H1 (cell line): ENCODE data around the gene DBP. TPM values are rescaled to one million over a fixed set of nuclear protein-coding genes. Genes with fewer than 3 reads are reported as not detected.

Source experiments
- CBX5 ChIP-seq: fragments of 300-800, 300-1000 bp; sonication (generic); IDR thresholded peaks from 2 replicates; pipeline ENCODE4 v1.7.1; 2016; ENCODE audit warnings: antibody characterized with exemption, low read length, low read depth
- CHD1 ChIP-seq: IDR thresholded peaks from 2 replicates; pipeline ENCODE4 v1.6.1; 2012; ENCODE audit warnings: low read depth, low read length, improper control_type of control experiment
- CREB1 ChIP-seq: IDR thresholded peaks from 2 replicates; pipeline ENCODE4 v1.6.1; 2012; ENCODE audit warnings: inconsistent platforms
- EP300 ChIP-seq, 2 experiments: IDR thresholded peaks; 1 replicate in 1 of 2; 2 replicates in 1 of 2; pipeline ENCODE4 v1.6.1; 2011 to 2012; ENCODE audit warnings: low read depth in 2 of 2, low read length in 2 of 2, mild to moderate bottlenecking in 2 of 2, borderline replicate concordance in 1 of 2, inconsistent platforms in 1 of 2, moderate library complexity in 1 of 2
- GTF2F1 ChIP-seq: IDR thresholded peaks from 2 replicates; pipeline ENCODE4 v1.6.1; 2012; ENCODE audit warnings: low read depth, low read length, improper control_type of control experiment, borderline replicate concordance
- HDAC6 ChIP-seq: IDR thresholded peaks from one replicate; pipeline ENCODE4 v1.7.1; 2012; ENCODE audit warnings: low read depth, mild to moderate bottlenecking, inconsistent platforms, low read length, moderate library complexity
- PHF8 ChIP-seq: fragments of 200-600 bp; sonication (generic); conservative IDR thresholded peaks from 2 replicates; pipeline ENCODE4 v1.7.1; 2012; ENCODE audit warnings: low read depth, mild to moderate bottlenecking, inconsistent platforms, low read length, moderate library complexity
- polyA plus RNA-seq, 7 experiments: library from polyadenylated mRNA; depleted of rRNA in 3 of 7; stranded (reverse) in 5 of 7; unstranded in 2 of 7; fragments of >200 nt in 5 of 7; fragments of 200-250 nt in 2 of 7; gene quantifications; 1 replicate in 5 of 7; 2 replicates in 1 of 7; 4 replicates in 1 of 7; pipeline versions ENCODE4 v1.2.1 to v1.2.3, GENCODE V29; 2011 to 2013; ENCODE audit warnings: missing spikeins in 2 of 7, mixed read lengths in 2 of 7
- total RNA-seq: library from RNA; stranded (reverse); fragmentation: NEBNext Ultra II Directional; extraction: Animal tissue kit (Norgen Biotek cat#: 25700); gene quantifications from 2 replicates; pipeline ENCODE4 v1.2.1, GENCODE V29; 2021

The DBP gene
- total and polyA plus RNA-seq, 2 of the 8 experiments (the other 6 are each of a cell fraction or from before 2014, with no cell fraction given): 7.5 to 8.3 TPM

DNA sequence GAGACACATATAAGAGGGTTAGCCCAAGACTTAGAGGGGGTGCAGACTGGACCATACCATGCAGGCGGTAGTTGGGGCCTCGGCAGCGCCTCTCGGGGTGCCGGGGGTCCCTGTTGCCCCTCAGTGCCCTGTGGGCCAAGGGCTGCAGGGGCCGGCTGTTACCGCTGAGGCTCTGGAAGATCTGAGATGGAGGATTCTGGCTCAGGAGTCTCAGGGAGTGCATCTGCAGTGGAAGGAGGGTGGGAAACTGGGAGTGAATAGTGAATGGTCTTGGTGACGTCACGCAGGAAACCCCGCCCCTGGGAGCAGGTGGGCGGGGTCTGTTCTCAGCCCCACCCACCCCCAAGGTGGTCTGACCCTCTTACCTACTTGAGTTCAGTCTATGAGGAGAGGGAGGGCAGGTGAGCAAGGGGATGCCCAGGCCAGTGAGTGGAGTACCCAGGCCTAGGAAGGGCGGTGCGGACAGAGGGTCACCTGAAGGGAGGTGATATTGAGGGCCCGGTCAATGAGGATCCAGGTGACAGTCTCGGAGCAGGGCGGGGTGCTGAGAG, 1.7 kb upstream of the DBP start (continued):
- TF ChIP-seq PHF8: no peak
- no peak for TF ChIP-seq GTF2F1
- TF ChIP-seq EP300 (IDR thresholded peaks at IDR 0.05; ENCODE audit: borderline replicate concordance in 1 of 2, low read depth in 2 of 2, low read length in 2 of 2): no peak
- TF ChIP-seq CHD1: no peak
- TF ChIP-seq CBX5: no peak
- TF ChIP-seq HDAC6: no peak
- TF ChIP-seq CREB1: peak; percentile 78
